TTC549 (cell line): ENCODE data around the gene AGBL3.
"Not testable (repeated sequence)": the region's sequence is repeated elsewhere in the genome, so short reads cannot be mapped to it uniquely, and the experiment has no call there.

Experiments
- FAIRE-seq: peaks from 2 replicates; lab custom pipeline; 2012; peaks lifted over from hg19 to GRCh38; lab: Jason Lieb, UNC

AGBL3 gene

DNA sequence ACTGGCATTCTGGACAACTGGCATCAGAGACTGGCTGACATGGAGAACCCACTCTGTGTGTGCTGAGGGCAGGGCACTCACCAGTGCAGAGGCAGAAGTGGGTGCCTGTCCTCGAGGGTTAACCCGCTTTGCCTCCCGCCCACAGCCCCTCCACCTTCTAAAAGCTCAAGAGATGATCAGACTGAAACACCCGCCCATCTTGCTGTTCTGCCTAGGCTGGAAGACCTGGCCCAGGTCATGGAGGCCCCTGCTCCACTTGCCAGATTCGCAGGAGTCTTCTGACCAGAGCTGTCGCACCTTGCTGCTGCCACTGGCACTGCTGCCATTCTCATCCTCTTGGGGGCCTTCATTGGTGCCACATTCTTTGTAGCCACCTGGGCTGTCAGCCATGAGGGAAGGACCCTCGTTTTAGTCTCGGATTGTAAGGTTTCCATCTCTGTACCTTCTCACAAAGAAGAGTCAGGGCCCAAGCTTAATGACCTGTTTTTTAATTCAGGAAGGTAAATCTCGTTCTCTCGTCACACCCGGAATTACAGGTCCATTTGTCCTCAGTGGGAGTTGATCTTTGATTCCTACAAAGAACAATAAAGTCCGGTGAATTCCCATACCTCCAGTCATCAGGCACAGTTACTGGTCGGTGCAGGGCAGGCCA lies 182.3 kb downstream of the AGBL3 start:
- FAIRE-seq, result no peak

DNA sequence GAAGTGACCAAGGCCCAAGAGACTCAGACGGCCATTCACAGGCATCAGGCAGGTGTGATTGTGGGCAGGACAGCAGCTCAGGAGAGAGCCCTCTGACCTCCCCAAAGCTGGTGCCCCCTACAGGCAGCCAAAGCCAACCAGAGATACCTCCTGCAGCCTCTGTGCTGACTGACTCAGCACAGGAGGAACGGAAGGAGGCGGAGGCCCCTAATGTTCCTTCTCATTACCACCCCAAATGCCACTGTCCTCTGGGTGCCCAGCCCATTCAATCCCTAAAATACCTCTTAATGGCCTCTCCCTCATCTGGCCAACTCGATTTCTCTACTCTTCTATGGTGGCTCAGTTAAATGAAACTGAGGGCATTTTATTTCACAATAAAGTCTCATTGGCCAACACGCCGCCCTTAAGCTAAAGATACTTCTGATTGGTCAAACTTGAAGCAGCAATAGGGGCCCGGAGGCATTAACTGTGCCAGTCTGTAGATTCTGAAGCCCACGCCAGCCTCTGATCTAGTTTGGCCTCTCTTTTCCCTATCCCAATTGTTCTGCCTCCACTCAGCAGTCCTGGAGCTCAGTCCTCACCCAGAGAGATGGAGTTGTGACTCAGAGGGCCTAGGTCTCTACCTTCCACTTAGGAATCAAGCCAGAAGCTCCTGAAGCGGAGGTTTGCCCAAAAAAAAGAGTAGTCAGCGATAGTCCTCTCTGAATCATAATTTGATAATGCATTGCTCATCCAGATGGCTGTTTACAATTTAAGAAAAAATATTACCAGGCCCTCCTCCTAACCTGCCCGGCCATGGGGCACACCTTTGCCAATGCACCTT lies 183.0 kb downstream of the AGBL3 start:
- no peak for FAIRE-seq

- FAIRE-seq, result no peak
Measured at GRCh38 chr7:135169964-135170273, 183.6 kb downstream of the AGBL3 start.

DNA sequence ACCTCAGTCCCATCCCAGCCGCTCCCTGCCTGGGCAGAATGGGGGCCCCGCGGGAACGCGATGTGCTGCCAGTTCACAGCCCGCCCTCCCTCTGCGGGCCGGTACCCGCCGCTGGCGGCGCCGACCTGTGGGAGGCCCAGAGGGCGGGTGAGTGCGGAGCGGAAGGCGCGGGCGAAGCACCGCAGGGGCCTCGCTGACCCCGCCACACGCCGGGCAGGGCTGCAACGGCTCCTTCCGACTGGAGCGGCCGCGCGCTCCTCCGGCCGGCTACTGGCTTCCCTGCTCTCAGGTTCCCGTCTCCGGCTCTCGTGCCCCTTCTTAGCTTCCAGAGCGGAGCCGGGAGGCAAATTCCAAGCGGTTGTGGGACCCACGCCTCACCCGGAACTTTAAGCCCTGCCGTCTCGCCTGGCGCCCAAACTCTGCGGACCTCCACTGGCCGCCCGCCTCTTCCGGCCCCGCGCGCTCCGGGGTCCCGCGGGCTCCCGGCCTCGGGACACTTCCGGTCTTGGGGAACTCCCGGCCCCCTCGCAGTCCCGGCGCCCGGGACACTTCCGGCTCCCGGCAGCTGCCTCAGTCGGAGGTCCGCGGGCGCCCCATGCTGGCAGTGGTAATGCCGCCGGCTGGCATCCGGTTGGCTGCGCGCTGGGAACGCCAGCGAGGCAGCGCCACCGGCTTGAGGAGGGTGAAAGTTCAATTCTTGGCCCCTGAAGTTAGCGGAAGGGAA lies 184.1 kb downstream of the AGBL3 start, which contains the start of gene CYREN:
TSS of gene CYREN (minus strand) at position 434 of the 724 bp plus-strand sequence. CDS start 1,785 bp downstream, outside the sequence.
- FAIRE-seq, result no peak

GRCh38 chr7:135170998-135171481 lies 184.7 kb downstream of the AGBL3 start:
- FAIRE-seq, result not testable (repeated sequence)

- not testable (repeated sequence) for FAIRE-seq
Measured at GRCh38 chr7:135171581-135172291, 185.4 kb downstream of the AGBL3 start.

DNA sequence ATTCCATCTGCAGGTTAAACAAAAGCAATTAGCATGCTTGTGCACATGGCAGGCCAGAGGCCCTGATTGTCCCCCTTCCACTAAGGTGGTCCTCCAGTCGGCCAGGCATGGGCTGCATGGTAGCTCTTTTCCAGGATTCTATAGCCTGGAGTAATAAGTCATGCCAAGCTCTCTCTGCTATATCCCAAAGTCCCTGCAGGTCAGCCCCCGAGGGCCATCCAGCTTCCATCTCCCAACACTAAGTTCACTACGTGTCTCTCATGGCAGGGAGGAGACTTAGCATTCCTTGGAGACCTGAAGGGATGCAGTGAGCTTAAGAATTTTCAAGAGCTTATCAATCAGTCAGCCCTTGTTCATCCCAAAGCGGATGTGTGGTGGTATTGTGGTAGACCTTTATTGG lies 187.6 kb downstream of the AGBL3 start:
- FAIRE-seq, result not testable (repeated sequence)

GRCh38 chr7:135174941-135175340 lies 188.6 kb downstream of the AGBL3 start:
- no peak for FAIRE-seq

GRCh38 chr7:135175931-135176330 lies 189.6 kb downstream of the AGBL3 start:
- FAIRE-seq, result no peak

DNA sequence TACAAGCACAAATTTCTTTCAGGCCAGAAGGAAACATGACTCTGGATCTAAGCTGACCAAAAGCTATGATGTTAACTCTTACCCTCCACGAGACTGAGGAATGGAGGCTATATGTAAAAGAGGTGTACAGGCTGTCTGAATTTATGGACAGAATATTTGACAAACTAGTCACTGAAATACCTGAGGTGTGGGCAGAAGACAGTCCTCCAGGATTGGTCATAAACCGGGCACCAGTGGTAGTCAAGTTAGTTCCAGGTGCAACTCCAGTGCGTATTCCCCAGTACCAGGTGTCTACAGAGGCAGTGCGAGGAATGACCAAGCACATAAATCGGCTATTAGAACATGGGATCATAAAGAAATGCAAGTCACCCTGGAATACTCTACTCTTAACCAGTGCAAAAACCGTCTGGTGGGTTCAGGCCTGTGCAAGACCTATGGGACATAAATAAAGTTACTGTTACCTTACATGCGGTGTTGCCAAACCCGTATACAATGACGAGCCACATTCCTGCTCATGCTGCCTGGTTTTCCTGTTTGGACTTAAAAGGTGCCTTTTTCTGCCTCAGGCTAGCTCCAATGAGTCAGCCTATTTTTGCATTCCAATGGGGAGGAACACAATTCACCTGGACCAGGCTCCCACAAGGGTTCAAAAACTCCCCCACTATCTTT lies 190.9 kb downstream of the AGBL3 start:
- no peak for FAIRE-seq

- FAIRE-seq, result no peak
Measured at GRCh38 chr7:135178364-135178763, 192.1 kb downstream of the AGBL3 start.

DNA sequence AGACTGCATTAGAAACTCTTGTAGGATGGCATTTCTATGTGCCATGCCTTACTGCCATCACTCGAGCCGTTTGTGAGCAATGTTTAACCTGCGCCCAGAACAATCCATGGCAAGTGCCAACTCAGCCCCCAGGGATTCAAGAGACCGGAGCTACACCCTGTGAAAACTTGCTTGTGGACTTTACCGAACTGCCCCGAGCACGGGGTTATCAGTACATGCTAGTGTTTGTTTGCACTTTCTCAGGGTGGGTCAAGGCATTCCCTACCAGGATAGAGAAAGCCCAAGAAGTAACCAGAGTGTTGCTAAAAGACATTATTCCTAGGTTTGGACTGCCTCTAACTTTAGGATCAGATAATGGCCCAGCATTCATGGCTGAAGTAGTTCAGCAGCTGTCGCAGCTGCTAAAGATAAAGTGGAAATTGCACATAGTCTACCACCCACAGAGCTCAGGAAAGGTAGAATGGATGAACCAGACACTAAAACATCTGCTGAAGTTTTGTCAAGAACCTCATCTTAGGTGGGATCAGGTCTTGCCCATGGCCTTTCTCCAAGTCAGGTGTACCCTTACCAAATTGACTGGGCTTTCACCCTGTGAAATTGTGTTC lies 193.1 kb downstream of the AGBL3 start:
- FAIRE-seq, result no peak

- FAIRE-seq, result no peak
Measured at GRCh38 chr7:135180122-135180521, 193.8 kb downstream of the AGBL3 start.

DNA sequence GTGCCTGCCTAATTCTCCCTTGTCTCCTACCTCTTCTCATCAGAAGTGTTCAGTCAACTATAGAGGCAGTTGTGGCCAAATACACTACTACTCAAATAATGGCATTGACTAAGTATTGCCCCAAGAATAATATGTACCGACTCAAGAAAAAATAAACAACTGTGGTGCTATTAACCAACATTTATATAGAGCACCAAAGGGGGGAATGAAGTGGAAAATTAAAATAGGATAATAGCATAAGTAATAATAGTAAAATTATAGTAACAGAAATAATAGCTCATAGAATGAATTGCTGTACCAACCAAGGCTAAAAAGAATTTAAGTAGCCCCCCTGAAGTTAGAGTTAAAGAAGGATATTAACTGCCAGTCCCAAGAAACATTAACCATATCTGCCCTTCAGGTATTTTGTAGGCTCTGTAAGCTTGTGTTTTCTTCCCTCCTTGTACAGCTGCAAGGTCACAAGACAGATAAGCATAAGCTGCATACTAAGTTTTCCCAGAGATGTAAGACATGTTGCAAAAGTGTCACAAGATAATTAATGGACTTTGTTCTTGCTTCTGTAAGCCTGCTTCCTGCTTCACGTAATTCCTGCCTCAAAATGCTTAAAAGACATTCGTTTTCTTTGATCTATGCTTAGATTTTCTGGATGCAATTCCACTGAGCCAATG lies 195.1 kb downstream of the AGBL3 start:
- no peak for FAIRE-seq

- no peak for FAIRE-seq
Measured at GRCh38 chr7:135181929-135182678, 195.8 kb downstream of the AGBL3 start.

DNA sequence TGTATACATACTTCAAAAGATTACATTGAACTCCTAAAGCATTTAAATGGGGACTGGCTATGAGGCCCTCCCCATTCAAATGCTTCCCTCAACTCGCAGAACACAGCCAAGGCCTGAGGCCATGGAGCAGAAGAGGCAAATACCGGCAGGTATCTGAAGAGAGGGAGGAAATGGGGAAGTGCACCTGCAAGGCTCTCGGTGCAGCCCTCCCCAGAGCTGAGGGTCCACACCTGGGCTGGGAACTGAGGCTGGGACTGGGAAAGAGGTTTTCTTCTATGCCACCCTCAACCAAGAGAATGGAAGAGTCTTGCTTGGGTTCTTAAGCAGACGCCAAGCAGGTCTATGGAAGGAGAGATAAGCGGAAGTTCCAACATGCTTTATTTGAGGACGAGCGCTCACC lies 197.2 kb downstream of the AGBL3 start:
- FAIRE-seq, result no peak

DNA sequence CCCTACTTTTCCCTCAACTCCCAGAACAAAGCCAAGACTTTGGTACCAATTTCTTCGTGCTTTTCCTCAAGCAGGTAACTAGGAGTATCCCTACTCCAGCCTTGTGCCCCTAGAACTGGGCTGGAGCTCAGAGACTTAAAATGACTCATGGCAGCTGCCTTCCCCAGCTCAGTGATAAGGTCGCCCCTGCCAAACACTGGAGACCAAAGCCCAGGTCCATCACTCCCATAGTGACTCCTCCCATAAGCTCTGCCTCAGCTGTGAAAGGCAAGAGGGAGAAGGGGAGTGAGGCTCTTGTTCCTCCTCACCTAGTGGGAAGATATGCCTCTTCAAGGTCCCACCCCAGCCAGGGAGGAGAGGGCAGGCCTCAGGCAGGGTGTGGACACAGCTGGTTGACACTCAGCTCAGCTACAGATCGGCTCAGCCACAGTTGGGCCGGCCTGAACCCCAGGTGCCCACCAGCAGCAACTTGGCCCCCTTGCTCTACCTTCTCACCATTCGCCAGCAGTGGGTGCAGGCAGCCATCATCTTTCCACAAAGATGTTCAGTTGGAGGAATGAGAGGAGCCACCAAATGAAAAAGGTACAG lies 198.0 kb downstream of the AGBL3 start:
- FAIRE-seq, result no peak
